ENCODE measurements around the gene TTI1.

TTI1 gene

GRCh38 chr20:37958856-37959520, 74.3 kb downstream of the TTI1 start:
- DNase-seq: no peak

DNA sequence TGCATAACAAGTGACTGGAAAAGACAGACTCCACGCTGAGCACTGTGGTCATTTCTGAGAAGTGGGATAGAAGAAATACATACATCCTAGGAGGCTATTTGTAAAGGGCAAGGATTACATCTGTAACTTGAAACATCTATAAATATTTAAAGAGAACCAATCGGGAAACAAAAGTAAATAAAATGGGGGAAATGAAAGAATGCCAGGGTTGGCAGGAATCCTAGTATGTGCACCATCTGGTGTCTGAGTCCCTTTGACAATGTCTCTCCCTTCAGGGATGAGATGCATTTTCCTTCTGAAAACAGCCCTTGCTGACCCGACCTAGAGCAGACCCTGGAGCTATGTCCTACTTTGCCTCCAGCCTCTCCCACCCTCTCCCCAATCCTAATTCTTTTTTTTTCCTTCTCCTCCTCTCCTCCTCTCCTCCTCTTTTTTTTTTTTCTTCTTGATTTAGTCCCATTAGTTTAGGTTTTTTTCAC, 77.1 kb downstream of the TTI1 start:
- no peak for DNase-seq

DNA sequence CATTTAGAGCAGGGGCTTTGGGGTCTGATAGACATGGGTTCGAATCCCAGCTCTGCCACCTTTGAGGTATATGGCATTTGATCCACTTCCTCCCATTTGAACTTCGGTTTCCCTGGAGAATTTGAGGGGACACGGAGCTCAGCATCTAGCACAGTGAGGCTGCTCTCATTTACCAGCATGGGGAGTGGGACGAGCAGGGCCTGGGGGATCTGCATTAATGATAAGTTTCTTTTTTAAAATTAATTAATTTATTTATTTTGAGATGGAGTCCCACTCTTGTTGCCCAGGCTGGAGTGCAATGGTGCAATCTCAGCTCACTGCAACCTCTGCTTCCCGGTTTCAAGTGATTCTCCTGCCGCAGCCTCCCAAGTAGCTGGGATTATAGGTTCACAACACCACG, 77.7 kb downstream of the TTI1 start:
- no peak for DNase-seq

- DNase-seq: no peak
Observed at GRCh38 chr20:37954626-37955025, 78.6 kb downstream of the TTI1 start.

DNA sequence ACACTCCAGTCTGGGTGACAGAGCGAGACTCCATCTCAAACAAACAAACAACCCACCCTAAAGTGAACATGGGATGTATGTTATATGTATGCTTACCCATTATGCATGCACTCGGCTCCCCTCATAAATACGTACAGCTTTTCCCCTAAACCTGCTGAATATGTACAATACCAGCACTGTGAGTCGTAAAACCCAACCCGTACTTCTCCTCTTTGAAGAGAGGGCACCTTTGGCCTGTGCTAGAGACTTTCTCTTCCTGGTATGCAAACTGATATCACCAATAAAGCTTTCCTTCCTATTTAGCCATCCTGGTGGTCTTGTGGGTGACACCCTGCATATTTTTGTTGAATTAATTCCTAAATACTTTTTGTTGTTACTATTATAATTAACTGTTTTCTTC, 79.1 kb downstream of the TTI1 start:
- DNase-seq: no peak

DNA sequence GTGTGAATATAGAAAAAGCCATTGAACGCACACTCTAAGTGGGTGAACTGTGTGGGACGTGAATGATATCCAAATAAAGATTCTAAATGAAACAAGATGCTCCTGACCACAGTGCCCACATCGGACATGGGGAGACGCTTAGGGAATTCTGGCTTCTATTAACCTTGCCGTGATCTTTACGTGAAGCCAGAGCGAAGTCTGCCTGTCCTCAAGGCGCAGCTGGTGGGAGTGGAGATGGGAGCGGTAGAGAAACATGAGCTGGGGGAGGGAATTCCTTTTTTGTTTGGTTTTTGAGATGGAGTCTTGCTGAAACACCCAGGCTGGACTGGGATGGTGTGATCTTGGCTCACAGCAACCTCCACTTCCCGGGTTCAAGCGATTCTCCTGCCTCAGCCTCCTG, 84.3 kb downstream of the TTI1 start:
- no peak for DNase-seq

DNA sequence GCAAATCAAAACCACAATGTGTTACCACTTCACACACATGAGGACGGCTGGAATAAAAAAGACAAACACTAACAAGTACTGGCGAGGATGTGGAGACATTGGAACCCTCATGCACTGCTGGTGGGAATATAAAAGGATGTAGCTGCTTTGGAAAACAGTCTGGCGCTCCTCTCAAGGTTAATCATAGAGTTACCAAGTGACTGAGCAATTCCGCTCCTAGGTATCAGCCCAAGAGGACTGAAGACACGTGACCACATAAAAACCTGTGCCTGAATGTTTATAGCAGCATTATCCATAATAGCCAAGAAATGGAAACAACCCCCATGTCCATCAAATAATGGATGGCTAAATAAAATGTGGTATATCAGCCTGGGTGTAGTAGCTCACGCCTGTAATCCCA, 85.3 kb downstream of the TTI1 start:
- DNase-seq: no peak

DNA sequence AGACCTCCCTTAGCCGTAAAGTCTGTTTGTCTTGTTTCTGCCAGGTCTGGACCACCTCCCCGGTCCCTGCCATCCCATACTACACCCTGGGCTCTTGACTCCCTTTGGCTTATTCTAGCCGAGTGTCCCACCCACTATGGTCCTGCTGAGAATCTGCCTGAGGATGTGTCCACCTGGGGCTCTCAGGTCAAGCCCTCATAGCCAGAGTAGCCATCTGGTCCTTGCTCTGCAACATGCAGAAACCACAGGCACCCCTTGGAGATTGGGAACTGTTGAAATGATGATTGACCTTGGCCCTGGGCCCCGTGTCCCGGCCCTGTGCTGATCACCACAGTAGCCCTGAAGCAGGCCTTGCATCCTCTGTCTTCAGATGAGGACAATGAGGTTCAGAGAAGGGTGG, 86.3 kb downstream of the TTI1 start:
- no peak for DNase-seq

DNA sequence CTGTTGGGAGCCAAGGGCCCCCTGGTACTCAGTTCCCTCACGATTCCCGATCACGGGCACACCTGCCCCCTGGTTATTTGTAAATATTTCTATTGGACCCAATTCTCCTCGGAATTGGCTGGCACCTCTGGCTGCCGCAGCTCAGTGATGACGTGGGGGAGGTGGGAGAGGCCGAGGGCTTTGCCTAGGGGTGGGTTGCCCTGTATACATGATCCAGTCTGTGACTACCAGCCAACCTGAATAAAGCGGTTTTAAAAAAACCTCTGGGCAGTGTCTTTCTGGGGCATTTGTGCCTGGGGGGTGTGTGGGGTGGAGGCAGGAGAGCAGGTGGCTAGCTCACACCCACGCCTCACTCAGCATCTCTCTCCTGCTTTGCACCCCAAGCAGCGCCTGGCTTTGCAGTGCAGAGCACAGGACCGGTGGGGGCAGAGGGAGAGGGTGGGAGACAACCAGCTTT, 88.1 kb downstream of the TTI1 start:
- no peak for DNase-seq

DNA sequence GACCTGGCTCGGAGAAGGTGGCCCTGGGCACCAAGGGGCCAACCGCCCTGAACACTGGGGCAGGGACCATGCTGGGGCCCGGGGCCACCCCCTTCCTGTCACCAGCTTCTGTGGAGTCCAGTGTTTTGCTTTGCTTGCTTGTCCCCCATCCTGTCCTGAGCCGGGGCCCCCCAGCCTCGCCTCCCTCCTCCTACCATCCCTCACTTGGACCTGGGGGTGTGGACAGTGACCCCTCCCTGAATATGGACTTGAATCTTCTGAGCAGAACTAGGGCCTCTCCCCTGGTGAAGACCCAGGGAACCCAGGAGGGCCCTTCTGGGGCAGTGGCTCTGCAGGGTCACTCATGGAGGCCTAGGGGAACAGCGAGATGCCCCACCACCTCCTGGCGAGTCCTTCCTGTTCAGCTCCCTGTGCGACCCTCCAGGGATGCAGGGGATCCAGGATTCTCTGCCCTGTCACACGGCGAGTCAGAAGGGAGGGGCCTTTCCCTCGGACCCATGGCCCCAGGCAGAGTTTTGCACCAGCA, 88.7 kb downstream of the TTI1 start:
- DNase-seq: no peak

DNA sequence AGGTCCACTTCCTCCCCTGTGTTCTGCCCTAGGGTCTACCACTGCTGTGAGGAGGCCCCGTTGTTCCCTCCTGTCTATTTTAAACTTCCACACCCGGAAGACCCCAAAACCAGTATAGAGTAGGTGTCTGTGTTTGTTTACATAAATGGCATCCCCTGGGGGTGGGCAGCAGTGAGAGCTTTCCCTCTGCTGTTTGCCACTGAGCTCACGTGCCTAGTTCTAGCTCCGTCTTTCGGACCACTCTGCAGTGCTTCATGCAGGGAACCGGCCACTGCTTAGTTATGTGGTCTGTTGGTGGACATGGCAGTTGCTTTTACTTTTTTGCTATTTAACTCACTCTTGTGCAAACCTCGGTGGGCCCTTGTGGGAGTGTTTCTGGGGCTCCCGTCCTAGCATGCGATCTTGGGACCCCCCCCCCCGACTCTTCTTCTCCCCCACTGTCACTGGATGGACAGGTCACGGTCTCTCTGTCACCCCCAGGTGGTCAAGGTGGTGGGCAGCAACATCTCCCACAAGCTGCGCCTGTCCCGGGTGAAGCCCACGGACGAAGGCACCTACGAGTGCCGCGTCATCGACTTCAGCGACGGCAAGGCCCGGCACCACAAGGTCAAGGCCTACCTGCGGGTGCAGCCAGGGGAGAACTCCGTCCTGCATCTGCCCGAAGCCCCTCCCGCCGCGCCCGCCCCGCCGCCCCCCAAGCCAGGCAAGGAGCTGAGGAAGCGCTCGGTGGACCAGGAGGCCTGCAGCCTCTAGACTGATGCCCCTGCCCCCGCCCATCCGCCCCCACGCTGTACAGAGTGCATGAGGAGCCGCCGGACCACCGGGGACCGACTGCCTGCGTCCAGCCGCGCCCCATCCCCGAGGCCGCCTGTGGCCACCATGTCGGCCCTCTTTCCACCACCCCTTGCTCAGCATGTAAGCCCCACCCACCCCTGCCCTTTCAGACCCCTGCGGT, 89.5 kb downstream of the TTI1 start:
- no peak for DNase-seq

DNA sequence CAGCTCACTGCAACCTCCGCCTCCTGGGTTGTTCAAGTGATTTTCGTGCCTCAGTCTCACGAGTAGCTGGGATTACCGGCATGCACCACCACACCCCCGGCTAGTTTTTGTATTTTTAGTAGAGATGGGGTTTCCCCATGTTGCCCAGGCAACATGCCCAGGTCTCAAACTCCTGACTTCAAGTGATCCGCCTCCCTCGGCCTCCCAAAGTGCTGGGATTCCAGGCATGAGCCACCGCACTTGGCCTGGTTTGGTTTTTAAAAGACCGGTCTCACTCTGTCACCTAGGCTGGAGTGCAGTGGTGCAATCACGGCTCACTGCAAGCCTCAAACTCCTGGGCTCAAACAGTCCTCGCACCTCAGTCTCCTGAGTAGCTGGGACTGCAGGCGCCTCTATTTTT, 90.2 kb downstream of the TTI1 start:
- DNase-seq: no peak

DNA sequence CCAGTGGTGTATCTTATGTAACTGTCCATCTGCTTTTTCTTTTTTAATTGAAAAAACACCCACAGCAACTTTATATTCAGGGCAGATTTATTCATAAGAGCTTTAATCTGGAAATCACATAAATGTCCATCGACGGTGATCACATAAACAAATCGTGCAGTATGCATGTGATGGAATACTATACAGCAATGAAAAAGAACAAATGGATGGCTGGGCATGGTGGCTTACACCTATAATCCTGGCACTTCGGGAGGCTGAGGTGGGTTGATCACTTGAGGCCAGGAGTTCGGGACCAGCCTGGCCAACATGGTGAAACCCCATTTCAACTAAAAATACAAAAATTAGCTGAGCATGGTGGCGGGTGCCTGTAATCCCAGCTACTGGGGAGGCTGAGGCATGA, 91.3 kb downstream of the TTI1 start:
- no peak for DNase-seq

GRCh38 chr20:37941332-37941731, 91.9 kb downstream of the TTI1 start:
- DNase-seq: no peak

- no peak for DNase-seq
Observed at GRCh38 chr20:37940858-37941257, 92.4 kb downstream of the TTI1 start.

- DNase-seq: no peak
Observed at GRCh38 chr20:37939701-37940560, 93.3 kb downstream of the TTI1 start.

DNA sequence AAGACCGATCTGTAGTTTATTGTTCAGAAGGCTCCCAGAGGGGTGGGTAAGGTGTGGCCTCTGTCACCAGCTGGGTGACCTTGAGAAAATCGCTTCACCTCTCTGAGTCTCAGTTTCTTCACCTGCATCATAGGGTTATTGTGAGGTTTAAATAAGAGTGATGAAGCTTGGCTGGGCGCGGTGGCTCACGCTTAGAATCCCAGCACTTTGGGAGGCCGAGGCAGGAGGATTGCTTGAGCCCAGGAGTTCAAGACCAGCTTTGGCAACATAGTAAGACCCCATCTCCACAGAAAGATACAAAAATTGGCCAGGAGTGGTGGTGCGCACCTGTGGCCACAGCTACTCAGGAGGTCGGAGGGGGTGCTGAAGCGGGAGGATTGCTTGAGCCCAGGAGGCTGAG, 94.3 kb downstream of the TTI1 start:
- no peak for DNase-seq

DNA sequence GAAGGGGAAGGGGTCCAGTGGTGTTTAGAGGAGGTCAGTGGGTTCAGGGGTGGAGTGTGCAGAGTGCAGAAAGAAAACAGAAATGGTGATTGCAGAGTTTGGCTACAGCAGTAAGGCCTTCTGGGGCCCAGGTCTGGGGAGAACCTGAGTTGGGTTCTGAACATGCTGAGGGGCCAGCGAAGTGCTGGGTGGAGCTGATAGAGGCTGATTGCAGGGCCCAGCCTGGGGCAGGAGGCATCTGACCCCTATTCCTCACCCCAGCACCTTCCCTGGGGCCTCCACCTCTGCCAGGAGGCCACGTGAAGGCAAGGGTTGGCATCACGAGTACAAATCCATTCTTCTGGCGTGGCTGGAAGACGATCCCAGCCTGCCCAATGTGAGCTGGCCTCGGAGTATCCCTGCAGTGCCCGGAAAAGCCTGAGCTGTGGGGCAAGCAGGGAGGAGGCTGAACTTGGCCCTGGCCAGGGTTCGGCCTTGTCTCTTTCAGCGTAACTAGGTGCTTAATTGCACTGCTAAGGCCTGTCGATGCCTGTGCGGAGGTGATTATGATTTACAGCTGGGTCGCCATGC, 95.0 kb downstream of the TTI1 start:
- DNase-seq: no peak

- DNase-seq: no peak
Observed at GRCh38 chr20:37937686-37938085, 95.6 kb downstream of the TTI1 start.

- no peak for DNase-seq
Observed at GRCh38 chr20:37936451-37936850, 96.8 kb downstream of the TTI1 start.

DNA sequence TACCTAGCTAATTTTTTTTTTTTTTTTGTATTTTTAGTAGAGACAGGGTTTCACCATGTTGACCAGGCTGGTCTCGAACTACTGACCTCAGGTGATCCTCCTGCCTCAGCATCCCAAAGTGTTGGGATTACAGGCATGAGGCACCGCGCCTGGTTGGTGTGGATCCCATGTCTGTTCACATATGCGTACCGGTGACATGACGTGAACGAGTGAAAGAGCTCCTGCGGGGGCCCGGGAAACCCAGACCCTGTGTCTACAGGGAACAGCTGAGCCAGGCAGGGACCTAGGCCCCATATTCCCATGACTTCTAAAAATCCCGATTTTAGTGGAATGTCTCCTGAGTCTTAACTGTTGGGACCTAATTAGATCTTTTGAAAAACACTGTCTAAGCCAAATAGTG, 97.2 kb downstream of the TTI1 start:
- DNase-seq: no peak

DNA sequence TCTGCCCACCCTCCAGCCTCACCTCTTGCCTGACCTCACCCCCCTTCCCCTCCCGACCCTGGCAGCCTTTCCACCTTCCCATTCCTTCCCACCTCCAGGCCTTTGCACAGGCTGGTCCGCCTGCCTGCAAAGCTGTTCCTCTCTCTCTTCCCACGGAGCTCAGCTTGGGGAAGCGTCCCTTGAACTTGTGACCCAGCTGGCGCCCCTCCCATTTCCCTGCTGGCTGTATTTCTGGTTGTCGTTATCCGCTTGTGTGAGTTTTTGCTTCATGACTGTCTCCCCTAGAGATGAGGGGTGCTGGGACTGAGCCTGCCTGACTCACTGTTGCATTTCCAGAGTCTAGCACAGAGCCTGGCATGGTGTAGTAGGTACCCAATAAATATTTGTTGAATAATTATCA, 97.8 kb downstream of the TTI1 start:
- no peak for DNase-seq
